Type B pancreatic cell (in vitro differentiated cells): ENCODE measurements around the gene E4F1. TPM values are rescaled to one million over a fixed set of nuclear protein-coding genes. Genes with fewer than 3 reads are reported as not detected.

Experiments
- DNase-seq: peaks from one replicate; pipeline ENCODE4 v3.0.0; 2021; ENCODE audit warnings: mixed read lengths; ENCODE audit not compliant: unreplicated experiment; ENCODE audit errors: extremely low spot score
- H3K27ac Mint-ChIP-seq: 2 replicates; pipeline ENCODE4 v1.8.0; 2021; ENCODE audit warnings: mild to moderate bottlenecking, mixed read lengths
- H3K27me3 Mint-ChIP-seq: 2 replicates; pipeline ENCODE4 v1.8.0; 2021; ENCODE audit warnings: mixed read lengths
- H3K36me3 Mint-ChIP-seq: 2 replicates; pipeline ENCODE4 v1.8.0; 2021; ENCODE audit warnings: mixed read lengths
- H3K4me1 Mint-ChIP-seq: one replicate; pipeline ENCODE4 v1.8.0; 2021; ENCODE audit warnings: mixed read lengths; ENCODE audit not compliant: unreplicated experiment
- H3K4me3 Mint-ChIP-seq: 2 replicates; pipeline ENCODE4 v1.8.0; 2021; ENCODE audit warnings: mild to moderate bottlenecking, mixed read lengths
- H3K9me3 Mint-ChIP-seq: 2 replicates; pipeline ENCODE4 v1.8.0; 2021; ENCODE audit warnings: mixed read lengths
- total RNA-seq: library from RNA; stranded (reverse); gene quantifications from 2 replicates; pipeline ENCODE4 v1.2.1, GENCODE V29; 2021; ENCODE audit warnings: low replicate concordance
- TF ChIP-seq, protein P1 (sequence below): fragments of 200-600 bp; sonication (generic); conservative IDR thresholded peaks from 2 replicates; pipeline ENCODE4 v1.5.0; 2021; ENCODE audit warnings: antibody characterized with exemption, mild to moderate bottlenecking

Gene E4F1
- total RNA-seq, 1 donor from 2014 or later, result 30.4 TPM

- Mint-ChIP-seq H3K4me3 (no peak overlapping the region), H3K4me1 (no peaks in the 10 kb centered on the region), H3K27me3 (peaks cover 3% of the 10 kb centered on the region), H3K9me3 (no peaks in the 10 kb centered on the region), H3K27ac (no peak overlapping the region), H3K36me3 (peaks cover 7% of the 10 kb centered on the region)
- no peak for DNase-seq
- TF ChIP-seq, protein P1, sequence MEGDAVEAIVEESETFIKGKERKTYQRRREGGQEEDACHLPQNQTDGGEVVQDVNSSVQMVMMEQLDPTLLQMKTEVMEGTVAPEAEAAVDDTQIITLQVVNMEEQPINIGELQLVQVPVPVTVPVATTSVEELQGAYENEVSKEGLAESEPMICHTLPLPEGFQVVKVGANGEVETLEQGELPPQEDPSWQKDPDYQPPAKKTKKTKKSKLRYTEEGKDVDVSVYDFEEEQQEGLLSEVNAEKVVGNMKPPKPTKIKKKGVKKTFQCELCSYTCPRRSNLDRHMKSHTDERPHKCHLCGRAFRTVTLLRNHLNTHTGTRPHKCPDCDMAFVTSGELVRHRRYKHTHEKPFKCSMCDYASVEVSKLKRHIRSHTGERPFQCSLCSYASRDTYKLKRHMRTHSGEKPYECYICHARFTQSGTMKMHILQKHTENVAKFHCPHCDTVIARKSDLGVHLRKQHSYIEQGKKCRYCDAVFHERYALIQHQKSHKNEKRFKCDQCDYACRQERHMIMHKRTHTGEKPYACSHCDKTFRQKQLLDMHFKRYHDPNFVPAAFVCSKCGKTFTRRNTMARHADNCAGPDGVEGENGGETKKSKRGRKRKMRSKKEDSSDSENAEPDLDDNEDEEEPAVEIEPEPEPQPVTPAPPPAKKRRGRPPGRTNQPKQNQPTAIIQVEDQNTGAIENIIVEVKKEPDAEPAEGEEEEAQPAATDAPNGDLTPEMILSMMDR, result no peak
Observed at GRCh38 chr16:2243031-2243528, 19.7 kb downstream of the E4F1 start.

GRCh38 chr16:2243781-2244180 lies 20.4 kb downstream of the E4F1 start:
- Mint-ChIP-seq H3K4me1 (no peaks in the 10 kb centered on the region), H3K36me3 (peaks cover 7% of the 10 kb centered on the region), H3K27me3 (peaks cover 3% of the 10 kb centered on the region), H3K4me3 (no peak overlapping the region), H3K27ac (no peak overlapping the region), H3K9me3 (no peaks in the 10 kb centered on the region)
- TF ChIP-seq, protein P1, result no peak
- no peak for DNase-seq

- peaks cover 7% of the 10 kb centered on the region for H3K36me3 Mint-ChIP-seq
- H3K4me1 Mint-ChIP-seq, result no peaks in the 10 kb centered on the region
- TF ChIP-seq, protein P1, result peak; percentile 20
- H3K27me3 Mint-ChIP-seq, result peaks cover 3% of the 10 kb centered on the region
- H3K9me3 Mint-ChIP-seq, result no peaks in the 10 kb centered on the region
- no peak for DNase-seq
- H3K27ac Mint-ChIP-seq, result no peak overlapping the region
- H3K4me3 Mint-ChIP-seq, result no peak overlapping the region
Observed at GRCh38 chr16:2244301-2244700, 20.9 kb downstream of the E4F1 start.

GRCh38 chr16:2244926-2245795 lies 21.8 kb downstream of the E4F1 start:
- H3K4me3 Mint-ChIP-seq, result no peak overlapping the region
- H3K27ac Mint-ChIP-seq, result no peak overlapping the region

DNA sequence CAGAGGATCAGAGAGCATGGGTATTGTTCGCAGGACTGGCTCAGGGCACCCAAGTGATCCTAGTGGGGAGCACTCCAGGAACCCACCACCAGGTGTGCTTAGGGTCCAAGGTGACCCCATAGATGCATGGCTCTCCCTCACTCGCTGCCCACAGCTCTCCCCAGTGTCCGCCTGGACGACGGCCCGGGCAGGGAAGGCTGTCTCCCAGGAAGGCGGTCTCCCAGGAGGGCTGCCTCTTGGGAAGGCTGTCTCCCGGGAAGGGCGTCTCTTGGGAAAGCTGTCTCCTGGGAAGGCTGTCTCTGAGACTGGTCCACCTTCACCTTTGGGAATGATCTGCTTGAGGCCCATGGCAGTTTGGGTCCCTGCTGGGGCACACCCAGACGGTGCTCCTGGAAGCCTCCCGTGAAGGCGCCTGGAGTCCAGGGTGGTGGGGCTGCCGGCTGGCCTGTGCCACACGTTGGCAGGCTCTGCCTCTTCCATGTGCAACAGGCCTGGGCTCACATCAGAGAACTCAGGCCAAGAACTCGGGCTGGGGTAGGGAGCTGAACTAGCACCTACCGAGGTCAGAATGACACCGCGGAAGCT lies 23.0 kb downstream of the E4F1 start:
- no peak for DNase-seq
- Mint-ChIP-seq H3K4me1 (no peaks in the 10 kb centered on the region), H3K27ac (no peak overlapping the region), H3K9me3 (no peaks in the 10 kb centered on the region), H3K36me3 (peaks cover 4% of the 10 kb centered on the region), H3K4me3 (no peak overlapping the region), H3K27me3 (no peaks in the 10 kb centered on the region)
- TF ChIP-seq, protein P1, result no peak

More at GRCh38 chr16:2244926-2245795, 21.8 kb downstream of the E4F1 start:
- Mint-ChIP-seq H3K9me3 (no peaks in the 10 kb centered on the region), H3K36me3 (peaks cover 4% of the 10 kb centered on the region), H3K4me1 (no peaks in the 10 kb centered on the region), H3K27me3 (no peaks in the 10 kb centered on the region)
- TF ChIP-seq, protein P1, result no peak
- no peak for DNase-seq
